Sigmoid colon (tissue), 7 donors: ENCODE measurements around the gene PLXDC1. TPM values are rescaled to one million over a fixed set of nuclear protein-coding genes. Genes with fewer than 3 reads are reported as not detected.

Experiments
- DNase-seq: peaks from one replicate; pipeline ENCODE4 v3.0.0-alpha.2; 2019
- H3K27ac ChIP-seq, 4 donors: fragments of 200-600 bp; sonication (generic); one replicate each; pipeline ENCODE4 v1.5.1; 2016 to 2019; ENCODE audit warnings: mild to moderate bottlenecking in 1 of 4
- H3K27me3 ChIP-seq, 3 donors: fragments of 200-600 bp; sonication (generic); one replicate each; pipeline ENCODE4 v1.5.1; 2019; ENCODE audit warnings: mild to moderate bottlenecking in 1 of 3
- H3K36me3 ChIP-seq, 4 donors: fragments of 200-600 bp; sonication (generic); one replicate each; pipeline ENCODE4 v1.5.1; 2016 to 2019
- H3K4me1 ChIP-seq, 4 donors: fragments of 200-600 bp; sonication (generic); one replicate each; pipeline ENCODE4 v1.5.1; 2017 to 2019
- H3K4me3 ChIP-seq, 4 donors: fragments of 200-600 bp; sonication (generic); one replicate each; pipeline ENCODE4 v1.5.1; 2017 to 2019; ENCODE audit warnings: mild to moderate bottlenecking in 2 of 4, moderate library complexity in 1 of 4
- H3K9me3 ChIP-seq, 4 donors: fragments of 200-600 bp in 3 of 4; sonication (generic) in 3 of 4; one replicate each; pipeline versions ENCODE4 v1.5.1 to v1.6.1; 2013 to 2019
- CTCF ChIP-seq, 4 experiments: fragments of 450-650 bp in 3 of 4; fragments of 200-600 bp in 1 of 4; IDR thresholded peaks; one replicate each; pipeline ENCODE4 v1.5.1; 2016 to 2019; ENCODE audit warnings: antibody characterized with exemption in 4 of 4, mild to moderate bottlenecking in 3 of 4, moderate library complexity in 2 of 4
- EP300 ChIP-seq, 4 donors: sonication (generic); formaldehyde crosslinking; IDR thresholded peaks; one replicate each; pipeline ENCODE4 v1.6.1; 2017; ENCODE audit warnings: antibody characterized with exemption in 4 of 4
- POLR2A ChIP-seq, 2 donors: fragments of 450-650 bp; IDR thresholded peaks; one replicate each; pipeline ENCODE4 v1.6.1; 2016; ENCODE audit warnings: antibody characterized with exemption in 2 of 2, mild to moderate bottlenecking in 2 of 2, moderate library complexity in 2 of 2
- POLR2AphosphoS5 ChIP-seq, 4 donors: sonication (generic); formaldehyde crosslinking; IDR thresholded peaks; one replicate each; pipeline ENCODE4 v1.6.1; 2017; ENCODE audit warnings: antibody characterized with exemption in 4 of 4
- WGBS, 2 donors: extraction: QIAGEN DNeasy Blood & Tissue Kit; methylation state at CpG; one replicate each; pipeline ENCODE4 v1.1.7; 2013; 5-methylcytosine and 5-hydroxymethylcytosine counted together
- intact Hi-C: fragments of 100-400 bp; cut with DNase I; formaldehyde crosslinking; loops from one replicate; pipeline ENCODE4 v1.15.1; 2023
- polyA plus RNA-seq, 3 donors: library from polyadenylated mRNA; stranded (reverse); fragments of 200-250 nt; gene quantifications; one replicate each; pipeline ENCODE4 v1.2.3, GENCODE V29; 2013
- total RNA-seq, 4 donors: library from RNA; depleted of rRNA; stranded (reverse); fragments of >200 nt; gene quantifications; one replicate each; pipeline ENCODE4 v1.1.0, GENCODE V29; 2016
- donor health status: healthy with polysubstance abuse.
- donor health status: Bipolar disorder and iron deficiency.
- donor health status: healthy.

PLXDC1 gene
- total and polyA plus RNA-seq, 7 donors, result 1.4 to 13.0 (median 6.2) TPM

- Histone ChIP-seq H3K27ac (no peak overlapping the region), H3K4me3 (no peak overlapping the region), H3K4me1 (no peaks in the 10 kb centered on the region), H3K9me3 (no peaks in the 10 kb centered on the region), H3K27me3 (no peaks in the 10 kb centered on the region), H3K36me3 (no peaks in the 10 kb centered on the region)
- WGBS, 2 donors, result 78 to 95% methylated on average over 1 of the region's 1 CpG
- intact Hi-C loops, result no loop called here
- no peak for TF ChIP-seq CTCF (IDR thresholded peaks at IDR 0.05)
- no peak for DNase-seq
These were observed 77.5 kb downstream of the PLXDC1 start for GRCh38 chr17:39073916-39074315.

GRCh38 chr17:39073353-39073752, 78.1 kb downstream of the PLXDC1 start:
- Histone ChIP-seq H3K4me1 (no peaks in the 10 kb centered on the region), H3K4me3 (no peak overlapping the region), H3K9me3 (no peaks in the 10 kb centered on the region), H3K27me3 (no peaks in the 10 kb centered on the region), H3K27ac (no peak overlapping the region), H3K36me3 (no peaks in the 10 kb centered on the region)
- TF ChIP-seq POLR2A (IDR thresholded peaks at IDR 0.05), result no peak
- no peak for TF ChIP-seq CTCF (IDR thresholded peaks at IDR 0.05)
- no peak for TF ChIP-seq POLR2AphosphoS5 (IDR thresholded peaks at IDR 0.05)
- no peak for TF ChIP-seq EP300 (IDR thresholded peaks at IDR 0.05)
- WGBS, 2 donors, result 92 to 93% methylated on average over 3 of the region's 3 CpGs
- intact Hi-C loops, result no loop called here
- DNase-seq, result no peak

GRCh38 chr17:39071573-39071972, 79.9 kb downstream of the PLXDC1 start:
- DNase-seq, result no peak
- TF ChIP-seq EP300 (IDR thresholded peaks at IDR 0.05) (no peak), POLR2A (IDR thresholded peaks at IDR 0.05) (no peak), POLR2AphosphoS5 (IDR thresholded peaks at IDR 0.05) (no peak), CTCF (IDR thresholded peaks at IDR 0.05) (no peak)
- Histone ChIP-seq H3K36me3 (no peaks in the 10 kb centered on the region), H3K4me1 (no peaks in the 10 kb centered on the region), H3K27ac (no peak overlapping the region), H3K4me3 (no peak overlapping the region), H3K9me3 (no peaks in the 10 kb centered on the region), H3K27me3 (no peaks in the 10 kb centered on the region)
- intact Hi-C loops, result no loop called here
- 73 to 74% methylated on average over 4 of the region's 4 CpGs for WGBS, 2 donors

GRCh38 chr17:39069114-39069756, 82.2 kb downstream of the PLXDC1 start:
- no peak for DNase-seq
- TF ChIP-seq POLR2AphosphoS5 (IDR thresholded peaks at IDR 0.05), result no peak
- TF ChIP-seq EP300 (IDR thresholded peaks at IDR 0.05), result no peak
- TF ChIP-seq POLR2A (IDR thresholded peaks at IDR 0.05), result no peak
- peak; percentile 23 to 39 (median 34) for TF ChIP-seq CTCF (IDR thresholded peaks at IDR 0.05)
- Histone ChIP-seq H3K9me3 (no peaks in the 10 kb centered on the region), H3K27ac (no peak overlapping the region), H3K27me3 (no peaks in the 10 kb centered on the region), H3K4me3 (no peak overlapping the region), H3K4me1 (no peaks in the 10 kb centered on the region), H3K36me3 (no peaks in the 10 kb centered on the region)
- WGBS, 2 donors, result 67 to 76% methylated on average over 8 of the region's 8 CpGs
- intact Hi-C loops, result loop anchor here (5.0 kb wide), 1 partner anchor 83 kb away; the partner anchor contains the start of gene PLXDC1

GRCh38 chr17:39064819-39065218, 86.6 kb downstream of the PLXDC1 start:
- no peaks in the 10 kb centered on the region for H3K27me3 ChIP-seq
- H3K9me3 ChIP-seq, result no peaks in the 10 kb centered on the region
- 81 to 82% methylated on average over 5 of the region's 5 CpGs for WGBS, 2 donors
- H3K36me3 ChIP-seq, result no peaks in the 10 kb centered on the region
- H3K4me3 ChIP-seq, result no peak overlapping the region
- no peaks in the 10 kb centered on the region for H3K4me1 ChIP-seq
- no peak for TF ChIP-seq CTCF (IDR thresholded peaks at IDR 0.05)
- intact Hi-C loops, result loop anchor here (5.0 kb wide), 2 partner anchors 77 to 87 kb away; partner anchors contain the start of gene PLXDC1
- no peak overlapping the region for H3K27ac ChIP-seq
- DNase-seq, result no peak
